Measurements from ENCODE around the gene RELB. TPM values are rescaled to one million over a fixed set of nuclear protein-coding genes. Genes with fewer than 3 reads are reported as not detected.

The RELB gene
- total and polyA plus RNA-seq, 2 of the 4 experiments (the other 2 are of a cell fraction), result 5.0 to 17.2 TPM

DNA sequence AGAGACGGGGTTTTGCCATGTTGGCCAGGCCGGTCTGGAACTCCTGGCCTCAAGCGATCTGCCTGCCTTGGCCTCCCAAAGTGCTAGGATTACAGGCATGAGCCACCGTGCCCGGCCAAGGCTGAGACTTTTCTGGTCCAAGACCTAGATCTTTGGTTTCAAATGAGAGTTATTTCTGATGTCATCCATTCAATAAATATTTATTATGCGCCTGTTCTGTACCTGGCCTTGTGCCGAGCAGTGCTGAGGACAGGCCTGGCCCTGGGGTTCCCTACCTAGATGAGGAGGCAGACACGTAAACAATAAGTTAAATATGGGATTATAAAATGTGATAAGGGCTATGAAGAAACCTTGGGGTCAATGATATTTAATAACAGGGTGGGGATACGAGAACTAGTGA is 4.5 kb downstream of the RELB start:
- Histone ChIP-seq H3K14ac (replicated peaks; ENCODE audit: low read depth, low read length) (no peak overlapping the region), H3K79me1 (ENCODE audit: low read depth in 1 of 2, low read length in 2 of 2) (peaks cover 14 to 28% of the 10 kb centered on the region in 2 experiments), H3K23ac (ENCODE audit: low read depth, low read length) (no peak overlapping the region), H2BK15ac (ENCODE audit: low read depth, low read length) (no peak overlapping the region), H4K5ac (ENCODE audit: low read depth, low read length) (no peak overlapping the region), H3K27ac (ENCODE audit: insufficient read depth, low read length) (no peak overlapping the region), H3K56ac (ENCODE audit: extremely low read depth, insufficient read depth, low read length) (no peak overlapping the region), H3K18ac (ENCODE audit: low read depth, low read length) (no peak overlapping the region), H2AK9ac (replicated peaks; ENCODE audit: low read depth, low read length, poor library complexity) (no peak overlapping the region), H3K9me1 (ENCODE audit: insufficient read depth, low read length) (peaks cover 5% of the 10 kb centered on the region), H3K4me3 (ENCODE audit: insufficient read depth, low read depth, low read length) (no peak overlapping the region), H3K4me1 (ENCODE audit: control insufficient read depth, insufficient read depth, low read length) (peaks cover 6% of the 10 kb centered on the region), H3K4ac (ENCODE audit: low read depth, low read length) (no peak overlapping the region), H4K91ac (ENCODE audit: insufficient read depth, low read depth, low read length) (no peak overlapping the region), H2BK5ac (ENCODE audit: low read depth, low read length, poor library complexity, severe bottlenecking) (no peak overlapping the region), H3K4me2 (ENCODE audit: low read depth, low read length) (no peak overlapping the region), H3K9me3 (ENCODE audit: control insufficient read depth, insufficient read depth, low read length) (no peaks in the 10 kb centered on the region), H2AK5ac (ENCODE audit: low read depth, low read length) (no peak overlapping the region), H3K36me3 (ENCODE audit: control insufficient read depth, insufficient read depth, low read length) (peaks cover 15% of the 10 kb centered on the region), H2AFZ (replicated peaks; ENCODE audit: low read length, poor library complexity) (no peak overlapping the region), H2BK120ac (ENCODE audit: low read depth, low read length) (no peak overlapping the region), H2BK20ac (ENCODE audit: low read depth, low read length) (no peak overlapping the region), H3K9ac (ENCODE audit: low read depth, low read length) (no peak overlapping the region), H3K27me3 (ENCODE audit: control insufficient read depth, insufficient read depth, low read length) (no peaks in the 10 kb centered on the region), H4K8ac (ENCODE audit: low read depth in 2 of 2, low read length in 2 of 2) (no peak overlapping the region), H4K20me1 (ENCODE audit: insufficient read depth, low read length) (peaks cover 7% of the 10 kb centered on the region; the same call in 1 of the 2 replicates)
- 90% methylated on average over 5 of the region's 9 CpGs; no CpG with 5 or more reads in 1 of the 2 experiments for WGBS, 2 experiments (ENCODE audit: extremely low coverage in 2 of 2, insufficient read length in 1 of 2)
- no peak for DNase-seq
- dilution Hi-C loops (cut with HindIII; ENCODE audit: low sequenced_read_pairs, unreplicated experiment), result no loop called here
- ChIA-PET CTCF (no interaction called here), POLR2A (ENCODE audit: unreplicated experiment) (no interaction called here)
- TF ChIP-seq RCOR1 (IDR thresholded peaks at IDR 0.05; ENCODE audit: insufficient replicate concordance, low read length), result no peak
- TF ChIP-seq MXI1 (IDR thresholded peaks at IDR 0.05; ENCODE audit: borderline replicate concordance, low read depth, low read length), result no peak
- no peak for TF ChIP-seq MAZ (IDR thresholded peaks at IDR 0.05; ENCODE audit: borderline replicate concordance, low read depth, low read length)
- no peak for TF ChIP-seq NFE2L2 (IDR thresholded peaks at IDR 0.05; ENCODE audit: low read depth, low read length)
- no peak for TF ChIP-seq SMC3 (IDR thresholded peaks at IDR 0.05; ENCODE audit: low read depth, low read length)
- TF ChIP-seq, protein P1, sequence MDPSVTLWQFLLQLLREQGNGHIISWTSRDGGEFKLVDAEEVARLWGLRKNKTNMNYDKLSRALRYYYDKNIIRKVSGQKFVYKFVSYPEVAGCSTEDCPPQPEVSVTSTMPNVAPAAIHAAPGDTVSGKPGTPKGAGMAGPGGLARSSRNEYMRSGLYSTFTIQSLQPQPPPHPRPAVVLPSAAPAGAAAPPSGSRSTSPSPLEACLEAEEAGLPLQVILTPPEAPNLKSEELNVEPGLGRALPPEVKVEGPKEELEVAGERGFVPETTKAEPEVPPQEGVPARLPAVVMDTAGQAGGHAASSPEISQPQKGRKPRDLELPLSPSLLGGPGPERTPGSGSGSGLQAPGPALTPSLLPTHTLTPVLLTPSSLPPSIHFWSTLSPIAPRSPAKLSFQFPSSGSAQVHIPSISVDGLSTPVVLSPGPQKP (IDR thresholded peaks at IDR 0.05; ENCODE audit: borderline replicate concordance, low read depth, low read length), result no peak
- TF ChIP-seq CEBPB (IDR thresholded peaks at IDR 0.05; ENCODE audit: low read depth, low read length), result no peak
- no peak for TF ChIP-seq BHLHE40 (IDR thresholded peaks at IDR 0.05; ENCODE audit: low read depth, low read length)
- no peak for TF ChIP-seq CHD1 (IDR thresholded peaks at IDR 0.05; ENCODE audit: low read depth, low read length)
- no peak for TF ChIP-seq RAD21 (IDR thresholded peaks at IDR 0.05; ENCODE audit: low read length)
- TF ChIP-seq CTCF (conservative IDR thresholded peaks at IDR 0.05; ENCODE audit: low read depth, low read length), result no peak
- no peak for TF ChIP-seq POLR2A (IDR thresholded peaks at IDR 0.05; ENCODE audit: low read depth, low read length)
- no peak for TF ChIP-seq RFX5 (IDR thresholded peaks at IDR 0.05; ENCODE audit: low read depth, low read length)
- TF ChIP-seq MAFK (IDR thresholded peaks at IDR 0.05; ENCODE audit: low read depth, low read length), result no peak
- no peak for TF ChIP-seq USF2 (IDR thresholded peaks at IDR 0.05; ENCODE audit: low read depth, low read length)
- TF ChIP-seq FOS (IDR thresholded peaks at IDR 0.05; ENCODE audit: low read depth, low read length), result no peak
- ATAC-seq (ENCODE audit: low read depth), result no peak
- no TSS peak for BruUV-seq (replicated peaks)
- intact Hi-C loops (cut with micrococcal nuclease), result no loop called here
- in situ Hi-C loops (cut with MboI; ENCODE audit: low sequenced_read_pairs), result no loop called here

Data from IMR-90 (cell line).